OCI-LY7 (cell line): ENCODE measurements around the gene SEC61B. TPM values are rescaled to one million over a fixed set of nuclear protein-coding genes. Genes with fewer than 3 reads are reported as not detected.

Source experiments
- BruUV-seq: library from RNA; stranded (reverse); fragments of 400-500 nt; replicated peaks from 2 replicates; lab custom pipeline; 2021; lab: Mats Ljungman, UMichigan
- CTCF ChIA-PET: fragments of 300-600 bp; sonication (Branson Sonifier 250); formaldehyde crosslinking; loops from one replicate; lab custom pipeline; 2022; ENCODE audit warnings: antibody characterized with exemption; ENCODE audit not compliant: unreplicated experiment; lab: Charles Lee
- POLR2A ChIA-PET: fragments of 300-600 bp; sonication (Branson Sonifier 250); formaldehyde crosslinking; loops from one replicate; lab custom pipeline; 2022; ENCODE audit warnings: antibody characterized with exemption; lab: Charles Lee
- DNase-seq: peaks from one replicate; pipeline ENCODE4 v3.0.0-alpha.2; 2015; ENCODE audit warnings: low spot score
- H2AFZ ChIP-seq: fragments of 200-600 bp; sonication (generic), shearing (Covaris generic); 2 replicates; pipeline ENCODE4 v1.6.1; 2014; ENCODE audit warnings: mild to moderate bottlenecking, antibody characterized with exemption, low read length, moderate library complexity
- H3K27ac ChIP-seq: fragments of 200-600 bp; sonication (generic); 2 replicates; pipeline ENCODE4 v1.5.1; 2014; ENCODE audit warnings: mixed run types, low read depth, mild to moderate bottlenecking, moderate library complexity, low read length, inconsistent platforms; ENCODE audit not compliant: poor library complexity, severe bottlenecking
- H3K36me3 ChIP-seq: fragments of 200-600 bp; sonication (generic); 2 replicates; pipeline ENCODE4 v1.6.1; 2014; ENCODE audit warnings: mild to moderate bottlenecking, antibody characterized with exemption, low read length, moderate library complexity, mixed read lengths; ENCODE audit not compliant: insufficient read depth
- H3K4me1 ChIP-seq: fragments of 200-600 bp; sonication (generic); 2 replicates; pipeline ENCODE4 v1.5.1; 2014; ENCODE audit warnings: mild to moderate bottlenecking, low read length; ENCODE audit not compliant: insufficient read depth, poor library complexity, severe bottlenecking
- H3K4me2 ChIP-seq: fragments of 200-600 bp; sonication (generic); 2 replicates; pipeline ENCODE4 v1.6.1; 2014; ENCODE audit warnings: mild to moderate bottlenecking, low read length
- H3K4me3 ChIP-seq: fragments of 200-600 bp; sonication (generic); 2 replicates; pipeline ENCODE4 v1.5.1; 2014; ENCODE audit warnings: mild to moderate bottlenecking, low read depth, low read length; ENCODE audit not compliant: poor library complexity, severe bottlenecking
- H3K79me2 ChIP-seq: fragments of 200-600 bp; sonication (generic); 2 replicates; pipeline ENCODE4 v1.6.1; 2016; ENCODE audit warnings: low read depth, mild to moderate bottlenecking, low read length, moderate library complexity, mixed read lengths; ENCODE audit not compliant: insufficient read depth
- H3K9me2 ChIP-seq: fragments of 200-600 bp; sonication (generic); 2 replicates; pipeline ENCODE4 v1.6.1; 2016; ENCODE audit warnings: mild to moderate bottlenecking, low read length, mixed read lengths; ENCODE audit not compliant: insufficient read depth
- H3K9me3 ChIP-seq: fragments of 200-600 bp; sonication (generic); 2 replicates; pipeline ENCODE4 v1.6.1; 2014; ENCODE audit warnings: mild to moderate bottlenecking, mixed run types, low read length, mixed read lengths
- H4K20me1 ChIP-seq: fragments of 200-600 bp; sonication (generic); 2 replicates; pipeline ENCODE4 v1.6.1; 2014; ENCODE audit warnings: mild to moderate bottlenecking, antibody characterized with exemption, low read length, moderate library complexity, mixed read lengths; ENCODE audit not compliant: insufficient read depth
- EZH2phosphoT487 ChIP-seq: fragments of 200-600 bp; sonication (generic); IDR thresholded peaks from 2 replicates; pipeline ENCODE4 v1.6.1; 2018; ENCODE audit warnings: low read depth, borderline replicate concordance, mild to moderate bottlenecking, mixed run types, antibody characterized with exemption, low read length, moderate library complexity, mixed read lengths
- intact Hi-C: fragments of 100-400 bp; cut with micrococcal nuclease; formaldehyde crosslinking; loops from one replicate; pipeline ENCODE4 v1.10.0; 2022; ENCODE audit not compliant: unreplicated experiment
- total RNA-seq, 2 experiments: library from RNA; depleted of rRNA in 1 of 2; stranded (reverse); fragments of >200 nt in 1 of 2; shearing (Covaris generic) in 1 of 2; gene quantifications; 2 replicates each; pipeline ENCODE4 v1.2.3, GENCODE V29; 2014 to 2022
- TF ChIP-seq, protein P1 (sequence below): fragments of 200-600 bp; sonication (generic); conservative IDR thresholded peaks from 2 replicates; pipeline ENCODE4 v1.5.1; 2014; ENCODE audit warnings: mild to moderate bottlenecking, antibody characterized with exemption, low read length, moderate library complexity, mixed read lengths

SEC61B gene
- total RNA-seq, 2 experiments from 2014 or later, result 106 to 279 TPM

- no peak overlapping the region for H3K27ac ChIP-seq
- peaks cover 7% of the 10 kb centered on the region for H3K4me1 ChIP-seq
- H3K9me3 ChIP-seq, result no peaks in the 10 kb centered on the region
- no peaks in the 10 kb centered on the region for H3K79me2 ChIP-seq
- no peaks in the 10 kb centered on the region for H3K36me3 ChIP-seq
- intact Hi-C loops, result no loop called here
- ChIA-PET CTCF (no interaction called here), POLR2A (interaction anchor here (0.8 to 1.0 kb wide), 2 partner anchors 31 to 62 kb away, joined by 3 read pairs; no protein-coding TSS in a partner anchor)
- TF ChIP-seq EZH2phosphoT487, result no peak
- TF ChIP-seq, protein P1, sequence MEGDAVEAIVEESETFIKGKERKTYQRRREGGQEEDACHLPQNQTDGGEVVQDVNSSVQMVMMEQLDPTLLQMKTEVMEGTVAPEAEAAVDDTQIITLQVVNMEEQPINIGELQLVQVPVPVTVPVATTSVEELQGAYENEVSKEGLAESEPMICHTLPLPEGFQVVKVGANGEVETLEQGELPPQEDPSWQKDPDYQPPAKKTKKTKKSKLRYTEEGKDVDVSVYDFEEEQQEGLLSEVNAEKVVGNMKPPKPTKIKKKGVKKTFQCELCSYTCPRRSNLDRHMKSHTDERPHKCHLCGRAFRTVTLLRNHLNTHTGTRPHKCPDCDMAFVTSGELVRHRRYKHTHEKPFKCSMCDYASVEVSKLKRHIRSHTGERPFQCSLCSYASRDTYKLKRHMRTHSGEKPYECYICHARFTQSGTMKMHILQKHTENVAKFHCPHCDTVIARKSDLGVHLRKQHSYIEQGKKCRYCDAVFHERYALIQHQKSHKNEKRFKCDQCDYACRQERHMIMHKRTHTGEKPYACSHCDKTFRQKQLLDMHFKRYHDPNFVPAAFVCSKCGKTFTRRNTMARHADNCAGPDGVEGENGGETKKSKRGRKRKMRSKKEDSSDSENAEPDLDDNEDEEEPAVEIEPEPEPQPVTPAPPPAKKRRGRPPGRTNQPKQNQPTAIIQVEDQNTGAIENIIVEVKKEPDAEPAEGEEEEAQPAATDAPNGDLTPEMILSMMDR, result no peak
- BruUV-seq, result no TSS peak
- H3K9me2 ChIP-seq, result no peaks in the 10 kb centered on the region
- H3K4me2 ChIP-seq, result no peak overlapping the region
- no peak overlapping the region for H3K4me3 ChIP-seq
- no peaks in the 10 kb centered on the region for H4K20me1 ChIP-seq
- no peak overlapping the region; the same call in 1 of the 2 replicates for H2AFZ ChIP-seq
- no peak for DNase-seq
These were observed 42.9 kb upstream of the SEC61B start for GRCh38 chr9:99178912-99179872.

DNA sequence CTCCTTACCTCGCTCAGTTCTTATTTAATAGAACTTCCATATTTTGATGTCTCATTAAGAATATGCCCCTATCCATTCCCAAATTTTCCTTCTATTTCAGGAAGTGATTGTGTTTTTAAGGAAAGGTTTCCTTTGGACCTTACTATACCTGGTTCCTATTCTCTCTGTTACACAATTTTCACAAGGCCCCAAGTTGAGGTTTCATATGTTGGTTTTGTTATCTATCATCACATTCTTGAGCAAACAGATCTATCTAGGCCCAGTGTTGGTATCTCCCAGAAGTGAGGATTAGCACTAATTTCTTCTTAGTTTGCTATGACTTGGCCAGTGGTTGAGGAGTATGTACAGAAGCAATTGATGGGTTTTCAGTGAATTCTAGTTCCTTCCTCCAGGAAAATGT lies 41.9 kb upstream of the SEC61B start:
- Histone ChIP-seq H3K9me3 (no peaks in the 10 kb centered on the region), H2AFZ (no peak overlapping the region), H3K4me2 (no peak overlapping the region), H3K9me2 (no peaks in the 10 kb centered on the region), H3K4me3 (no peak overlapping the region), H3K27ac (no peak overlapping the region), H3K36me3 (no peaks in the 10 kb centered on the region), H3K79me2 (no peaks in the 10 kb centered on the region), H4K20me1 (no peaks in the 10 kb centered on the region), H3K4me1 (peaks cover 7% of the 10 kb centered on the region)
- no peak for TF ChIP-seq EZH2phosphoT487
- TF ChIP-seq, protein P1, result no peak
- POLR2A ChIA-PET, result interaction anchor here (0.8 kb wide), 1 partner anchor 32 kb away, joined by 3 read pairs; no protein-coding TSS in a partner anchor
- CTCF ChIA-PET, result no interaction called here
- no TSS peak for BruUV-seq
- intact Hi-C loops, result loop anchor here (10.0 kb wide), 7 partner anchors 155 to 1415 kb away; no protein-coding TSS in a partner anchor
- DNase-seq, result no peak
